ENCODE results near the gene SCYL1.
A peak's percentile ranks its signal among the peaks of the same experiment; 100 is the strongest.

SCYL1 gene

GRCh38 chr11:65524741-65525545 is at the start of gene SCYL1:
Gene SCYL1 (plus strand): TSS chr11:65525083. CDS start chr11:65525154, 71 bp downstream.
- ATAC-seq (ENCODE audit: insufficient read depth, low read depth) = peak; percentile 76
- H3K4me3 ChIP-seq (ENCODE audit: low read depth in 1 of 2, low read length in 2 of 2) = peak within 1 kb of the TSS; percentile 98 to 99

DNA sequence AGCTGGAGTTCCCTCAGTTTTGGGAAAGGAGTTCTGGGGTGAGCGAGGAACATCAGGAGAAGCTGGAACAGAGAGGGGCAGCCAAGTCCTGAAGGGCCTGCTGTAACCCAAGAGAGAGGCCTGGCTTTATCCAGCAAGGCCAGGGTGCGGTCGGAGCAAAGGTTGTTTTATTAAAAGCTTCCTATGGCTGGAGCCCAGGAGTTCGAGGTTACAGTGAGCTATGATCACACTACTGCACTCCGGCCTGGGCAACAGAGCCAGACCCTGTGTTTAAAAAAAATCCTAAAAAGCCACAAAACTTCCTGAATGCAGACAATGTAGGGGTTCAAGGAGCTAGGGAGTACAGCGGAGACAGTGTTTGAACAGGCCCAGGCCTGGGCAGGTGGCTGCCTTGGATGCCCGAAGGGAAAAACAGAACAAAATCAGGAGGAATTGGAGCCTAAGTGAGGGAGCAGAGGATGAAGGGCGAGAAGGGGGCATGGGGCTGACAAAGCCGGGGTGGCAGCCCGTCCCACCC is 48.2 kb upstream of the SCYL1 start:
- peak overlapping the region; percentile 88 for H3K9ac ChIP-seq (ENCODE audit: low read depth, low read length)
- peak overlapping the region; percentile 66 to 68 for H3K4me3 ChIP-seq (ENCODE audit: low read depth in 1 of 2, low read length in 2 of 2)
- ATAC-seq (ENCODE audit: insufficient read depth, low read depth) (no peak), DNase-seq (no peak)
- H3K36me3 ChIP-seq (ENCODE audit: insufficient read depth, low read length) = no peaks in the 10 kb centered on the region; the same call in 1 of the 2 replicates
- peak overlapping the region; percentile 72 for H3K4me2 ChIP-seq (ENCODE audit: insufficient read depth, low read length)
- H3K9me3 ChIP-seq (ENCODE audit: insufficient read depth, low read length, severe bottlenecking) = no peaks in the 10 kb centered on the region
- H3K79me2 ChIP-seq (ENCODE audit: insufficient read depth, low read length) = peaks cover 25% of the 10 kb centered on the region
- H3K4me1 ChIP-seq (ENCODE audit: insufficient read depth, low read length) = peaks cover 21% of the 10 kb centered on the region
- no peaks in the 10 kb centered on the region for H4K20me1 ChIP-seq (ENCODE audit: insufficient read depth, low read length)
- H2AFZ ChIP-seq (ENCODE audit: low read depth, low read length) = peak overlapping the region; percentile 84
- no peaks in the 10 kb centered on the region for H3K27me3 ChIP-seq (ENCODE audit: insufficient read depth, low read length, poor library complexity)
- H3K27ac ChIP-seq (ENCODE audit: low read length) = peak overlapping the region; percentile 94
- TF ChIP-seq, protein P1, sequence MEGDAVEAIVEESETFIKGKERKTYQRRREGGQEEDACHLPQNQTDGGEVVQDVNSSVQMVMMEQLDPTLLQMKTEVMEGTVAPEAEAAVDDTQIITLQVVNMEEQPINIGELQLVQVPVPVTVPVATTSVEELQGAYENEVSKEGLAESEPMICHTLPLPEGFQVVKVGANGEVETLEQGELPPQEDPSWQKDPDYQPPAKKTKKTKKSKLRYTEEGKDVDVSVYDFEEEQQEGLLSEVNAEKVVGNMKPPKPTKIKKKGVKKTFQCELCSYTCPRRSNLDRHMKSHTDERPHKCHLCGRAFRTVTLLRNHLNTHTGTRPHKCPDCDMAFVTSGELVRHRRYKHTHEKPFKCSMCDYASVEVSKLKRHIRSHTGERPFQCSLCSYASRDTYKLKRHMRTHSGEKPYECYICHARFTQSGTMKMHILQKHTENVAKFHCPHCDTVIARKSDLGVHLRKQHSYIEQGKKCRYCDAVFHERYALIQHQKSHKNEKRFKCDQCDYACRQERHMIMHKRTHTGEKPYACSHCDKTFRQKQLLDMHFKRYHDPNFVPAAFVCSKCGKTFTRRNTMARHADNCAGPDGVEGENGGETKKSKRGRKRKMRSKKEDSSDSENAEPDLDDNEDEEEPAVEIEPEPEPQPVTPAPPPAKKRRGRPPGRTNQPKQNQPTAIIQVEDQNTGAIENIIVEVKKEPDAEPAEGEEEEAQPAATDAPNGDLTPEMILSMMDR (IDR thresholded peaks at IDR 0.05; ENCODE audit: borderline replicate concordance, extremely low read depth, low read length, poor library complexity, severe bottlenecking) = no peak
- no peak for TF ChIP-seq EZH2 (IDR thresholded peaks at IDR 0.05; ENCODE audit: borderline replicate concordance, low read depth, low read length, severe bottlenecking)

More at GRCh38 chr11:65524741-65525545, at the start of gene SCYL1:
- H3K4me2 ChIP-seq (ENCODE audit: insufficient read depth, low read length) = peak within 1 kb of the TSS; percentile 100
- peaks cover 7% of the 10 kb centered on the region for H3K27me3 ChIP-seq (ENCODE audit: insufficient read depth, low read length, poor library complexity)
- peak within 1 kb of the TSS; percentile 98 for H3K9ac ChIP-seq (ENCODE audit: low read depth, low read length)
- peaks cover 20% of the 10 kb centered on the region for H3K79me2 ChIP-seq (ENCODE audit: insufficient read depth, low read length)
- H2AFZ ChIP-seq (ENCODE audit: low read depth, low read length) = peak within 1 kb of the TSS; percentile 82
- peaks cover 20% of the 10 kb centered on the region for H4K20me1 ChIP-seq (ENCODE audit: insufficient read depth, low read length)
- TF ChIP-seq, protein P1 (IDR thresholded peaks at IDR 0.05; ENCODE audit: borderline replicate concordance, extremely low read depth, low read length, poor library complexity, severe bottlenecking) = no peak
- no peak for TF ChIP-seq EZH2 (IDR thresholded peaks at IDR 0.05; ENCODE audit: borderline replicate concordance, low read depth, low read length, severe bottlenecking)
- no peaks in the 10 kb centered on the region for H3K9me3 ChIP-seq (ENCODE audit: insufficient read depth, low read length, severe bottlenecking)
- H3K4me1 ChIP-seq (ENCODE audit: insufficient read depth, low read length) = peaks cover 23% of the 10 kb centered on the region
- DNase-seq = peak; percentile 83
- H3K27ac ChIP-seq (ENCODE audit: low read length) = peak within 1 kb of the TSS; percentile 64
- H3K36me3 ChIP-seq (ENCODE audit: insufficient read depth, low read length) = peaks cover 28% of the 10 kb centered on the region

GRCh38 chr11:65477149-65477965 is 47.5 kb upstream of the SCYL1 start:
- peak overlapping the region; percentile 94 for H3K27ac ChIP-seq (ENCODE audit: low read length)
- no peaks in the 10 kb centered on the region for H3K9me3 ChIP-seq (ENCODE audit: insufficient read depth, low read length, severe bottlenecking)
- no peak for TF ChIP-seq EZH2 (IDR thresholded peaks at IDR 0.05; ENCODE audit: borderline replicate concordance, low read depth, low read length, severe bottlenecking)
- TF ChIP-seq, protein P1 (IDR thresholded peaks at IDR 0.05; ENCODE audit: borderline replicate concordance, extremely low read depth, low read length, poor library complexity, severe bottlenecking) = no peak
- H3K4me1 ChIP-seq (ENCODE audit: insufficient read depth, low read length) = peaks cover 21% of the 10 kb centered on the region
- peak overlapping the region; percentile 88 for H3K9ac ChIP-seq (ENCODE audit: low read depth, low read length)
- no peaks in the 10 kb centered on the region; the same call in 1 of the 2 replicates for H3K36me3 ChIP-seq (ENCODE audit: insufficient read depth, low read length)
- H4K20me1 ChIP-seq (ENCODE audit: insufficient read depth, low read length) = no peaks in the 10 kb centered on the region
- DNase-seq (peak; percentile 93), ATAC-seq (ENCODE audit: insufficient read depth, low read depth) (peak; percentile 89)
- H3K27me3 ChIP-seq (ENCODE audit: insufficient read depth, low read length, poor library complexity) = no peaks in the 10 kb centered on the region
- H3K4me2 ChIP-seq (ENCODE audit: insufficient read depth, low read length) = peak overlapping the region; percentile 72
- peak overlapping the region; percentile 84 for H2AFZ ChIP-seq (ENCODE audit: low read depth, low read length)
- H3K4me3 ChIP-seq (ENCODE audit: low read depth in 1 of 2, low read length in 2 of 2) = peak overlapping the region; percentile 66 to 68
- peaks cover 25% of the 10 kb centered on the region for H3K79me2 ChIP-seq (ENCODE audit: insufficient read depth, low read length)
